HEK293 (cell line): Measurements from ENCODE around the gene ERI3.
A peak's percentile ranks its signal among the peaks of the same experiment; 100 is the strongest.

Experiments
- CTCF ChIA-PET: fragments of 350-600 bp; formaldehyde crosslinking; extraction: SDS; loops from one replicate; lab custom pipeline; 2021; ENCODE audit warnings: antibody characterized with exemption; lab: Yijun Ruan, JAX
- POLR2A ChIA-PET: fragments of 300-600 bp; formaldehyde crosslinking; extraction: SDS; loops from one replicate; lab custom pipeline; 2020; ENCODE audit warnings: antibody characterized with exemption, inconsistent platforms; lab: Yijun Ruan, JAX
- H3K27ac ChIP-seq: fragments of 200-500 bp; sonication (Bioruptor generic); 2 replicates; pipeline ENCODE4 v1.5.1; 2014; ENCODE audit warnings: low read depth, low read length, control low read depth, inconsistent platforms; ENCODE audit errors: extremely low read depth
- H3K36me3 ChIP-seq, 2 experiments: fragments of 200-500 bp in 1 of 2; sonication (Bioruptor generic) in 1 of 2; 1 replicate in 1 of 2; 2 replicates in 1 of 2; pipeline ENCODE4 v1.5.1; 2014 to 2017; ENCODE audit warnings: inconsistent platforms in 2 of 2, low read length in 2 of 2; ENCODE audit not compliant: control insufficient read depth in 2 of 2, insufficient read depth in 1 of 2
- H3K4me1 ChIP-seq: fragments of 200-500 bp; sonication (Bioruptor generic); 2 replicates; pipeline ENCODE4 v1.5.1; 2014; ENCODE audit warnings: mild to moderate bottlenecking, low read length, inconsistent platforms; ENCODE audit not compliant: control insufficient read depth, insufficient read depth
- H3K4me3 ChIP-seq: 2 replicates; pipeline ENCODE4 v1.5.1; 2011; ENCODE audit warnings: low read depth, mild to moderate bottlenecking, control low read depth, low read length, moderate library complexity
- H3K9me3 ChIP-seq: fragments of 200-500 bp; sonication (Bioruptor generic); 2 replicates; pipeline ENCODE4 v1.5.1; 2014; ENCODE audit warnings: low read depth, low read length, inconsistent platforms; ENCODE audit not compliant: control insufficient read depth, insufficient read depth
- EGR2 ChIP-seq: fragments of 450-650 bp; formaldehyde crosslinking; IDR thresholded peaks from 2 replicates; pipeline ENCODE4 v1.5.1; 2016; ENCODE audit warnings: low read depth, missing biosample characterization, missing genetic modification characterization
- GLI4 ChIP-seq: fragments of 450-650 bp; formaldehyde crosslinking; IDR thresholded peaks from 2 replicates; pipeline ENCODE4 v1.5.1; 2016; ENCODE audit warnings: missing biosample characterization, missing genetic modification characterization
- HOXA7 ChIP-seq: sonication (generic); formaldehyde crosslinking; IDR thresholded peaks from 2 replicates; pipeline ENCODE4 v1.8.1; 2022; ENCODE audit warnings: missing genetic modification reagents, borderline replicate concordance
- PBX3 ChIP-seq: sonication (generic); formaldehyde crosslinking; IDR thresholded peaks from 2 replicates; pipeline ENCODE4 v1.8.1; 2022; ENCODE audit warnings: mild to moderate bottlenecking, moderate library complexity, missing genetic modification reagents
- REPIN1 ChIP-seq: fragments of 450-650 bp; formaldehyde crosslinking; IDR thresholded peaks from 2 replicates; pipeline ENCODE4 v1.5.1; 2017; ENCODE audit warnings: missing biosample characterization, missing genetic modification characterization, low read depth
- SCRT2 ChIP-seq: fragments of 450-650 bp; formaldehyde crosslinking; IDR thresholded peaks from 2 replicates; pipeline ENCODE4 v1.5.1; 2016; ENCODE audit warnings: missing biosample characterization, missing genetic modification characterization
- ZBTB1 ChIP-seq: fragments of 450-650 bp; formaldehyde crosslinking; IDR thresholded peaks from 2 replicates; pipeline ENCODE4 v1.5.1; 2016; ENCODE audit warnings: missing biosample characterization, missing genetic modification characterization
- ZEB2 ChIP-seq: fragments of 450-650 bp; formaldehyde crosslinking; IDR thresholded peaks from 2 replicates; pipeline ENCODE4 v1.5.1; 2016; ENCODE audit warnings: missing biosample characterization, missing genetic modification characterization
- ZFP3 ChIP-seq: fragments of 450-650 bp; formaldehyde crosslinking; IDR thresholded peaks from 2 replicates; pipeline ENCODE4 v1.5.1; 2016; ENCODE audit warnings: low read depth, missing biosample characterization, missing genetic modification characterization
- ZNF10 ChIP-seq: fragments of 450-650 bp; formaldehyde crosslinking; IDR thresholded peaks from 2 replicates; pipeline ENCODE4 v1.5.1; 2017; ENCODE audit warnings: missing biosample characterization, missing genetic modification characterization
- ZNF140 ChIP-seq: fragments of 450-650 bp; formaldehyde crosslinking; IDR thresholded peaks from 2 replicates; pipeline ENCODE4 v1.5.1; 2016; ENCODE audit warnings: missing biosample characterization, missing genetic modification characterization
- ZNF146 ChIP-seq: fragments of 450-650 bp; formaldehyde crosslinking; IDR thresholded peaks from 2 replicates; pipeline ENCODE4 v1.5.1; 2016; ENCODE audit warnings: missing biosample characterization, missing genetic modification characterization
- ZNF18 ChIP-seq: fragments of 450-650 bp; formaldehyde crosslinking; IDR thresholded peaks from 2 replicates; pipeline ENCODE4 v1.5.1; 2016; ENCODE audit warnings: missing biosample characterization, missing genetic modification characterization
- ZNF223 ChIP-seq: fragments of 450-650 bp; formaldehyde crosslinking; IDR thresholded peaks from 2 replicates; pipeline ENCODE4 v1.5.1; 2016; ENCODE audit warnings: missing biosample characterization, missing genetic modification characterization
- ZNF23 ChIP-seq: fragments of 450-650 bp; formaldehyde crosslinking; IDR thresholded peaks from 2 replicates; pipeline ENCODE4 v1.5.1; 2016; ENCODE audit warnings: missing biosample characterization, missing genetic modification characterization, borderline replicate concordance
- ZNF24 ChIP-seq: fragments of 450-650 bp; formaldehyde crosslinking; IDR thresholded peaks from 2 replicates; pipeline ENCODE4 v1.5.1; 2016; ENCODE audit warnings: missing biosample characterization, missing genetic modification characterization
- ZNF302 ChIP-seq: fragments of 450-650 bp; formaldehyde crosslinking; IDR thresholded peaks from 2 replicates; pipeline ENCODE4 v1.5.1; 2016; ENCODE audit warnings: missing biosample characterization, missing genetic modification characterization, low read depth
- ZNF416 ChIP-seq: fragments of 450-650 bp; formaldehyde crosslinking; IDR thresholded peaks from 2 replicates; pipeline ENCODE4 v1.5.1; 2016; ENCODE audit warnings: missing biosample characterization, missing genetic modification characterization
- ZNF530 ChIP-seq: fragments of 450-650 bp; formaldehyde crosslinking; IDR thresholded peaks from 2 replicates; pipeline ENCODE4 v1.5.1; 2016; ENCODE audit warnings: low read depth, missing biosample characterization, missing genetic modification characterization
- ZNF544 ChIP-seq: fragments of 450-650 bp; formaldehyde crosslinking; IDR thresholded peaks from 2 replicates; pipeline ENCODE4 v1.5.0; 2017; ENCODE audit warnings: missing biosample characterization, missing genetic modification characterization
- ZNF560 ChIP-seq: fragments of 450-650 bp; formaldehyde crosslinking; IDR thresholded peaks from 2 replicates; pipeline ENCODE4 v1.5.1; 2017; ENCODE audit warnings: missing biosample characterization, missing genetic modification characterization, borderline replicate concordance
- ZNF561 ChIP-seq: fragments of 450-650 bp; IDR thresholded peaks from 2 replicates; pipeline ENCODE4 v1.5.1; 2018; ENCODE audit warnings: missing biosample characterization, missing genetic modification characterization, borderline replicate concordance
- ZNF623 ChIP-seq: fragments of 450-650 bp; formaldehyde crosslinking; IDR thresholded peaks from 2 replicates; pipeline ENCODE4 v1.5.1; 2016; ENCODE audit warnings: missing biosample characterization, missing genetic modification characterization
- ZNF704 ChIP-seq: fragments of 450-650 bp; formaldehyde crosslinking; IDR thresholded peaks from 2 replicates; pipeline ENCODE4 v1.5.1; 2016; ENCODE audit warnings: missing biosample characterization, missing genetic modification characterization
- ZNF76 ChIP-seq: fragments of 450-650 bp; formaldehyde crosslinking; IDR thresholded peaks from 2 replicates; pipeline ENCODE4; 2016; ENCODE audit warnings: low read depth, missing biosample characterization, missing genetic modification characterization, borderline replicate concordance
- ZNF792 ChIP-seq: fragments of 450-650 bp; formaldehyde crosslinking; IDR thresholded peaks from 2 replicates; pipeline ENCODE4 v1.5.1; 2016; ENCODE audit warnings: missing biosample characterization, missing genetic modification characterization
- TF ChIP-seq, protein P1 (sequence below): fragments of 450-650 bp; formaldehyde crosslinking; IDR thresholded peaks from 2 replicates; pipeline ENCODE4 v1.5.1; 2016; ENCODE audit warnings: missing biosample characterization, missing genetic modification characterization
- TF ChIP-seq, protein P2 (sequence below): fragments of 450-650 bp; formaldehyde crosslinking; IDR thresholded peaks from 2 replicates; pipeline ENCODE4 v1.5.1; 2016; ENCODE audit warnings: missing biosample characterization, missing genetic modification characterization

ERI3 gene

DNA sequence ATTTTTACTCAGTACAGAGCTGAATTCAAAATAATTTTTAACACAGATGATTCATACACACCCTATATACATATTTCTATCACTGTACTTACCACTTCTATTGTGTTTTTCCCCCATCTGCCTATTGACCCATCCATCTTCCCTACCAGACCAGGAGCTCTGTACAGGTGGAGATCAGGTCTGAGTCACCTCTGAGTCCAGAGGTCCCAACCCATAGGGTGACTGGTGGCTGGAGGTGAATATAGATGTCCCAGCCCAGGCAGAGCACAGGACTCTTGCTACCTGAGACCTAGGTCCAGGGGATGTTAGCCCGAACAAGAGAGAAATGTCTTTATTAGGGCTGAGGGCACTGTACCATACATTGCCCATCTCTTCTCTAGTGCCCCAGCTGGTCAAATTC is 87.0 kb downstream of the ERI3 start:
- Histone ChIP-seq H3K9me3 (no peaks in the 10 kb centered on the region), H3K36me3 (peaks cover 0 to 26% of the 10 kb centered on the region in 2 experiments; a peak in 1 of 3 replicates), H3K4me3 (no peak overlapping the region), H3K4me1 (peaks cover 9% of the 10 kb centered on the region), H3K27ac (no peak overlapping the region)
- TF ChIP-seq, protein P1, sequence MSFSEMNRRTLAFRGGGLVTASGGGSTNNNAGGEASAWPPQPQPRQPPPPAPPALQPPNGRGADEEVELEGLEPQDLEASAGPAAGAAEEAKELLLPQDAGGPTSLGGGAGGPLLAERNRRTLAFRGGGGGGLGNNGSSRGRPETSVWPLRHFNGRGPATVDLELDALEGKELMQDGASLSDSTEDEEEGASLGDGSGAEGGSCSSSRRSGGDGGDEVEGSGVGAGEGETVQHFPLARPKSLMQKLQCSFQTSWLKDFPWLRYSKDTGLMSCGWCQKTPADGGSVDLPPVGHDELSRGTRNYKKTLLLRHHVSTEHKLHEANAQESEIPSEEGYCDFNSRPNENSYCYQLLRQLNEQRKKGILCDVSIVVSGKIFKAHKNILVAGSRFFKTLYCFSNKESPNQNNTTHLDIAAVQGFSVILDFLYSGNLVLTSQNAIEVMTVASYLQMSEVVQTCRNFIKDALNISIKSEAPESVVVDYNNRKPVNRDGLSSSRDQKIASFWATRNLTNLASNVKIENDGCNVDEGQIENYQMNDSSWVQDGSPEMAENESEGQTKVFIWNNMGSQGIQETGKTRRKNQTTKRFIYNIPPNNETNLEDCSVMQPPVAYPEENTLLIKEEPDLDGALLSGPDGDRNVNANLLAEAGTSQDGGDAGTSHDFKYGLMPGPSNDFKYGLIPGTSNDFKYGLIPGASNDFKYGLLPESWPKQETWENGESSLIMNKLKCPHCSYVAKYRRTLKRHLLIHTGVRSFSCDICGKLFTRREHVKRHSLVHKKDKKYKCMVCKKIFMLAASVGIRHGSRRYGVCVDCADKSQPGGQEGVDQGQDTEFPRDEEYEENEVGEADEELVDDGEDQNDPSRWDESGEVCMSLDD, result no peak
- TF ChIP-seq ZNF10 (tag by site-specific recombination) (no peak), ZNF561 (tag by site-specific recombination) (no peak), HOXA7 (CRISPR knock-in tag) (no peak), ZNF544 (no peak), ZFP3 (tag by site-specific recombination) (no peak), GLI4 (no peak), ZNF140 (tag by site-specific recombination) (no peak)
- TF ChIP-seq, protein P2, sequence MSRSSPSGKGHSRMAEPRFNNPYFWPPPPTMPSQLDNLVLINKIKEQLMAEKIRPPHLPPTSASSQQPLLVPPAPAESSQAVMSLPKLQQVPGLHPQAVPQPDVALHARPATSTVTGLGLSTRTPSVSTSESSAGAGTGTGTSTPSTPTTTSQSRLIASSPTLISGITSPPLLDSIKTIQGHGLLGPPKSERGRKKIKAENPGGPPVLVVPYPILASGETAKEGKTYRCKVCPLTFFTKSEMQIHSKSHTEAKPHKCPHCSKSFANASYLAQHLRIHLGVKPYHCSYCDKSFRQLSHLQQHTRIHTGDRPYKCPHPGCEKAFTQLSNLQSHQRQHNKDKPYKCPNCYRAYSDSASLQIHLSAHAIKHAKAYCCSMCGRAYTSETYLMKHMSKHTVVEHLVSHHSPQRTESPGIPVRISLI (tag by site-specific recombination), result no peak
- CTCF ChIA-PET, result interaction anchor here (1.0 to 1.4 kb wide), 2 partner anchors 29 to 327 kb away, joined by 3 read pairs; no protein-coding TSS in a partner anchor
- POLR2A ChIA-PET, result no interaction called here

DNA sequence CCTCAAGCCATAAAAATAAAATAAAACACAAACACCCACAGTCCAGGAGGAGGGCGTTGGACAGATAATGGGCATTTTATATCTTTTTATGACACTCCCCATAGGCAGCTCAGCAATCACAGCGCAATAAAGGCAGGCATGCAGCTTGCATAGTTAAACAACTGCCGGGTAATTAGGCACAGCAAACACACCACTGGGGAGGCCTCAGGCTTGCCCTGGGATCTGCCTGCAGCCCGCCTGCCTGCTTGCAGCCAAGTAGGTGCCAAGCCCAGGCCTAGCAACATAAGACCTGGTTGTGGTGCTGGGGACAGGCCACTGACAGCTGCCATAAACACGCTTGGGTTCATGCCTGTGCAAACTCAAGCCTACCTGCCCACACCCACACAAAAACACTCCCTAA is 87.6 kb downstream of the ERI3 start:
- ChIA-PET CTCF (interaction anchor here (1.0 to 1.4 kb wide), 4 partner anchors 29 to 434 kb away, joined by 3 read pairs; no protein-coding TSS in a partner anchor), POLR2A (no interaction called here)
- no peak overlapping the region for H3K4me3 ChIP-seq
- no peak overlapping the region for H3K27ac ChIP-seq
- H3K9me3 ChIP-seq, result no peaks in the 10 kb centered on the region
- H3K4me1 ChIP-seq, result peaks cover 9% of the 10 kb centered on the region
- peaks cover 0 to 23% of the 10 kb centered on the region in 2 experiments; a peak in 1 of 3 replicates for H3K36me3 ChIP-seq
- no peak for TF ChIP-seq ZNF223 (tag by site-specific recombination)
- no peak for TF ChIP-seq ZNF560 (tag by site-specific recombination)
- TF ChIP-seq, protein P2 (tag by site-specific recombination), result no peak
- TF ChIP-seq ZNF146 (tag by site-specific recombination), result no peak
- peak; percentile 81 for TF ChIP-seq EGR2
- no peak for TF ChIP-seq ZNF302 (tag by site-specific recombination)
- no peak for TF ChIP-seq ZNF792 (tag by site-specific recombination)
- no peak for TF ChIP-seq ZNF24 (tag by site-specific recombination)
- TF ChIP-seq REPIN1 (tag by site-specific recombination), result no peak
- TF ChIP-seq HOXA7 (CRISPR knock-in tag), result no peak
- TF ChIP-seq ZNF416 (tag by site-specific recombination), result no peak
- TF ChIP-seq ZBTB1 (tag by site-specific recombination), result no peak
- TF ChIP-seq ZEB2 (tag by site-specific recombination), result no peak
- TF ChIP-seq ZNF18 (tag by site-specific recombination), result peak; percentile 95
- TF ChIP-seq ZNF704 (tag by site-specific recombination), result no peak
- TF ChIP-seq ZNF23 (tag by site-specific recombination), result no peak
- no peak for TF ChIP-seq PBX3 (CRISPR knock-in tag)
- no peak for TF ChIP-seq ZNF623 (tag by site-specific recombination)
- no peak for TF ChIP-seq SCRT2 (tag by site-specific recombination)
- TF ChIP-seq ZNF76, result no peak
- no peak for TF ChIP-seq ZNF530 (tag by site-specific recombination)
